ENCODE measurements around the gene SH3BP5.

DNA sequence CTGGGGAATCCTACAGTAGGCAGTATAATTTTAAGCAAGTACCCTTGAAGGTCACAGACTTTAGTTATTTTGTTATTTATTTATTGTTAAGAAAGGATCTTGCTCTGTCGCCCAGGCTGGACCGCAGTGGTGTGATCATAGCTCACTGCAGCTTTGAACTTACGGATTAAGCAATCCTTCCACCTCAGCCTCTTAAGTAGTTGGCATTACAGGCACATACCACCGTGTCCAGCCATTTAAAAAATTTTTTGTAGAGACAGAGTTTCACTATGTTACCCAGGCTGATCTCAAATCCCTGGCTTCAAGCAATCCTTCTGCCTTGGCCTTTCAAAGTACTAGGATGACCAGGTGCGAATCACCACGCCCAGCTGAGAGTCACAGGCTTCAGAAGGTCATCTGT lies 22.1 kb upstream of the SH3BP5 start:
- TF ChIP-seq, protein P1, sequence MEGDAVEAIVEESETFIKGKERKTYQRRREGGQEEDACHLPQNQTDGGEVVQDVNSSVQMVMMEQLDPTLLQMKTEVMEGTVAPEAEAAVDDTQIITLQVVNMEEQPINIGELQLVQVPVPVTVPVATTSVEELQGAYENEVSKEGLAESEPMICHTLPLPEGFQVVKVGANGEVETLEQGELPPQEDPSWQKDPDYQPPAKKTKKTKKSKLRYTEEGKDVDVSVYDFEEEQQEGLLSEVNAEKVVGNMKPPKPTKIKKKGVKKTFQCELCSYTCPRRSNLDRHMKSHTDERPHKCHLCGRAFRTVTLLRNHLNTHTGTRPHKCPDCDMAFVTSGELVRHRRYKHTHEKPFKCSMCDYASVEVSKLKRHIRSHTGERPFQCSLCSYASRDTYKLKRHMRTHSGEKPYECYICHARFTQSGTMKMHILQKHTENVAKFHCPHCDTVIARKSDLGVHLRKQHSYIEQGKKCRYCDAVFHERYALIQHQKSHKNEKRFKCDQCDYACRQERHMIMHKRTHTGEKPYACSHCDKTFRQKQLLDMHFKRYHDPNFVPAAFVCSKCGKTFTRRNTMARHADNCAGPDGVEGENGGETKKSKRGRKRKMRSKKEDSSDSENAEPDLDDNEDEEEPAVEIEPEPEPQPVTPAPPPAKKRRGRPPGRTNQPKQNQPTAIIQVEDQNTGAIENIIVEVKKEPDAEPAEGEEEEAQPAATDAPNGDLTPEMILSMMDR (IDR thresholded peaks at IDR 0.05): no peak
- no peak for TF ChIP-seq POLR2A (IDR thresholded peaks at IDR 0.05)
